Upper lobe of left lung (tissue), 6 donors: ENCODE data around the gene PCOLCE2. TPM values are rescaled to one million over a fixed set of nuclear protein-coding genes. Genes with fewer than 3 reads are reported as not detected.

Experiments
- ATAC-seq, 2 donors: fragments of 200-7000 bp; cut with Tn5 transposase; one replicate each; pipeline ENCODE4 v1.9.1; 2022; ENCODE audit warnings: mild to moderate bottlenecking in 2 of 2, moderate library complexity in 2 of 2; ENCODE audit not compliant: low FRiP score in 2 of 2
- DNase-seq, 2 donors: peaks; one replicate each; pipeline ENCODE4 v3.0.0-alpha.2; 2019 to 2020
- H3K27ac ChIP-seq, 4 donors: fragments of 200-600 bp; sonication (generic); one replicate each; pipeline ENCODE4 v1.5.1; 2016 to 2019
- H3K27me3 ChIP-seq, 4 donors: fragments of 200-600 bp; sonication (generic); one replicate each; pipeline ENCODE4 v1.5.1; 2017 to 2019
- H3K36me3 ChIP-seq, 4 donors: fragments of 200-600 bp; sonication (generic); one replicate each; pipeline ENCODE4 v1.5.1; 2016 to 2019
- H3K4me1 ChIP-seq, 4 donors: fragments of 200-600 bp; sonication (generic); one replicate each; pipeline ENCODE4 v1.5.1; 2018 to 2019
- H3K4me3 ChIP-seq, 4 donors: fragments of 200-600 bp; sonication (generic); one replicate each; pipeline ENCODE4 v1.5.1; 2017 to 2019; ENCODE audit warnings: mild to moderate bottlenecking in 2 of 4, moderate library complexity in 1 of 4
- H3K9me3 ChIP-seq, 4 donors: fragments of 200-600 bp; sonication (generic); one replicate each; pipeline ENCODE4 v1.5.1; 2018 to 2019
- CTCF ChIP-seq, 6 experiments: fragments of 450-650 bp in 4 of 6; fragments of 200-600 bp in 2 of 6; sonication (generic) in 2 of 6; IDR thresholded peaks; one replicate each; pipeline ENCODE4 v1.5.1; 2016 to 2019; ENCODE audit warnings: antibody characterized with exemption in 6 of 6
- EP300 ChIP-seq, 4 donors: sonication (generic); formaldehyde crosslinking; IDR thresholded peaks; one replicate each; pipeline ENCODE4 v1.5.1; 2017; ENCODE audit warnings: antibody characterized with exemption in 4 of 4, control low read depth in 2 of 4
- POLR2A ChIP-seq, 4 donors: fragments of 450-650 bp; IDR thresholded peaks; one replicate each; pipeline ENCODE4 v1.5.1; 2016 to 2017; ENCODE audit warnings: antibody characterized with exemption in 4 of 4, mild to moderate bottlenecking in 2 of 4
- POLR2AphosphoS5 ChIP-seq, 2 donors: sonication (generic); formaldehyde crosslinking; IDR thresholded peaks; one replicate each; pipeline ENCODE4 v1.5.1; 2017; ENCODE audit warnings: antibody characterized with exemption in 2 of 2
- WGBS, 2 donors: methylation state at CpG; one replicate each; pipeline ENCODE4 v1.1.5; 2017 to 2018; 5-methylcytosine and 5-hydroxymethylcytosine counted together
- total RNA-seq, 6 donors: library from RNA; depleted of rRNA in 4 of 6; stranded (reverse); fragments of >200 nt in 4 of 6; gene quantifications; one replicate each; pipeline versions ENCODE4 v1.1.0 to v1.2.1, GENCODE V29; 2016 to 2021
- donor health status: DM: no; HTN: no; CAD: no; lungs with moderate emphysema.
- donor health status: DM: no; HTN: yes; CAD: no; lungs with severe emphysema.

The PCOLCE2 gene
- total RNA-seq, 6 donors from 2014 or later, result 9.4 to 46.3 (median 17.9) TPM

DNA sequence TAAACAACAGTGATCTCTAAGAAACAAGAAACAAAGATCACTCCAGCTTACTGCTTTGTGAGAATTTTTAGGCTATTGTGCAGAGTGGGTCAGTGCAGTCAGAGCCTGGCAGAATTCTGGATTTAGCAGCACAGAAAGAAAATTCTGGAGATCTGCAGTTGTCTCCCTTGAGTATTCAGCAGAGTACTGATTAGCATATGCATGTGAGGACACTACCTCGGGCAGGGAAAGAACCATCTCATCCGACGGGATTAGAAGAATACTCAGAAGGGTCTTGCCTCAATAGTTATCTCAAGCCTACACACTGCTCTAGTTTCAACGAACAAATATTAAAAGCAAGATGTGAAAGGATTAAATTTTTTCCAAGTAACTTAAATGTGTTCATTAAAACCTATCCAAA lies 94.4 kb downstream of the PCOLCE2 start:
- no peaks in the 10 kb centered on the region for H3K27me3 ChIP-seq
- no peak overlapping the region for H3K4me3 ChIP-seq
- 83 to 93% methylated on average over 4 of the region's 4 CpGs for WGBS, 2 donors
- no peaks in the 10 kb centered on the region for H3K9me3 ChIP-seq
- TF ChIP-seq POLR2A (IDR thresholded peaks at IDR 0.05) (no peak), CTCF (IDR thresholded peaks at IDR 0.05) (no peak), POLR2AphosphoS5 (IDR thresholded peaks at IDR 0.05) (no peak), EP300 (IDR thresholded peaks at IDR 0.05) (no peak)
- no peaks in the 10 kb centered on the region for H3K4me1 ChIP-seq
- no peak overlapping the region for H3K27ac ChIP-seq
- no peak for DNase-seq
- ATAC-seq, result no peak
- H3K36me3 ChIP-seq, result no peaks in the 10 kb centered on the region

DNA sequence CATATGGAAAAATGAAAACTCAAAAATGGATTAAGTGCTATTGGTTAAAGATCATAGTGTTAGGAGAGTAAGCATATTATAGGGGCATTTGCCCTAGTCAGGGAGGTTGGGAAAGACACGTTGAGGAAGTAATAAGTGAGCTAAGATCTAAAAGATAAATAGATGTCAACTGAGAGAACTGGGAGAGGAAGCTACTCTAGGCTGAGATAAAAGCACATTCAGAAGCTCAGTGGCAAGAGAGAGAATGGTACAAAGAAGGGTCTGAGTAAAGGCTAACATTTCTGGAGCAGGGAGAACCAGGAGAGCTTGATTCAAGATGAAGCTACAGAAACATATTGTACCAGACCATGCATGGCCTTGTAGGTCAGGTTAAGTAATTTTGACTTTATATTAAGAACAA lies 101.2 kb downstream of the PCOLCE2 start:
- WGBS, 2 donors, result 26 to 28% methylated on average over 1 of the region's 1 CpG

GRCh38 chr3:142785996-142786395 lies 102.9 kb downstream of the PCOLCE2 start:
- H3K4me3 ChIP-seq, result no peak overlapping the region
- no peaks in the 10 kb centered on the region for H3K9me3 ChIP-seq
- whole genome bisulfite sequencing, 2 donors, result 89 to 91% methylated on average over 4 of the region's 4 CpGs
- TF ChIP-seq EP300 (IDR thresholded peaks at IDR 0.05) (no peak), POLR2A (IDR thresholded peaks at IDR 0.05) (no peak), CTCF (IDR thresholded peaks at IDR 0.05) (no peak), POLR2AphosphoS5 (IDR thresholded peaks at IDR 0.05) (no peak)
- H3K27ac ChIP-seq, result no peak overlapping the region
- ATAC-seq (no peak), DNase-seq (no peak)
- no peaks in the 10 kb centered on the region for H3K4me1 ChIP-seq
- H3K27me3 ChIP-seq, result no peaks in the 10 kb centered on the region
- H3K36me3 ChIP-seq, result peaks cover 0 to 4% (median 0%) of the 10 kb centered on the region in 4 donors

More for the DNA sequence above, 101.2 kb downstream of the PCOLCE2 start:
- Histone ChIP-seq H3K4me3 (no peak overlapping the region), H3K27ac (no peak overlapping the region), H3K36me3 (peaks cover 0 to under 1% (median 0%) of the 10 kb centered on the region in 4 donors), H3K4me1 (no peaks in the 10 kb centered on the region), H3K9me3 (no peaks in the 10 kb centered on the region), H3K27me3 (no peaks in the 10 kb centered on the region)
- TF ChIP-seq CTCF (IDR thresholded peaks at IDR 0.05) (no peak), POLR2A (IDR thresholded peaks at IDR 0.05) (no peak), POLR2AphosphoS5 (IDR thresholded peaks at IDR 0.05) (no peak), EP300 (IDR thresholded peaks at IDR 0.05) (no peak)
- no peak for ATAC-seq
- DNase-seq, result no peak

DNA sequence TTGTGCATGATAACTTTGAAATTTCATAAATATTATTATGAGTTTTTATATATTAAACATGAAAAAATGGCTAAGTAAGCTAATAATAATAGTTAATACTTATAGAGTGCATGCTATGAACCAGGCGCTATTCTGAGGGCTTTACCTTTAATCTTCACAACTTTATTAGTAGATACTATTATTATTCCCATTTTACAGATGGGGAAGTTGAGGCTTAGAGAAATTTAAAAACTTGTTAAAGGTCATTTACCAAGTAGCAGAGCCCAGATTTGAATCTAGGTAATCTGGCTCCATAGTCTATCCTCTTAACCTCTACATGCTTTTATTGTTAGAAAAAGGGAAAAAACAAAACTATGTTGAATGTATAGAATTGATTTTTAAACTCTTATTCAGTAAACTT lies 104.7 kb downstream of the PCOLCE2 start:
- no peak overlapping the region for H3K4me3 ChIP-seq
- ATAC-seq (no peak), DNase-seq (no peak)
- H3K36me3 ChIP-seq, result peaks cover 0 to 4% (median 0%) of the 10 kb centered on the region in 4 donors
- H3K27me3 ChIP-seq, result no peaks in the 10 kb centered on the region
- H3K27ac ChIP-seq, result no peak overlapping the region
- WGBS, 2 donors, result 48 to 100% methylated on average over 1 of the region's 1 CpG
- TF ChIP-seq POLR2A (IDR thresholded peaks at IDR 0.05), result no peak
- TF ChIP-seq EP300 (IDR thresholded peaks at IDR 0.05), result no peak
- no peak for TF ChIP-seq POLR2AphosphoS5 (IDR thresholded peaks at IDR 0.05)
- TF ChIP-seq CTCF (IDR thresholded peaks at IDR 0.05), result no peak
- H3K4me1 ChIP-seq, result no peaks in the 10 kb centered on the region
- H3K9me3 ChIP-seq, result no peaks in the 10 kb centered on the region

GRCh38 chr3:142782616-142783015 lies 106.3 kb downstream of the PCOLCE2 start:
- H3K4me1 ChIP-seq, result no peaks in the 10 kb centered on the region
- no peak overlapping the region for H3K27ac ChIP-seq
- H3K36me3 ChIP-seq, result peaks cover 0 to 9% (median 0%) of the 10 kb centered on the region in 4 donors
- 90 to 100% methylated on average over 2 of the region's 2 CpGs for WGBS, 2 donors
- H3K9me3 ChIP-seq, result no peaks in the 10 kb centered on the region
- TF ChIP-seq EP300 (IDR thresholded peaks at IDR 0.05) (no peak), POLR2AphosphoS5 (IDR thresholded peaks at IDR 0.05) (no peak), POLR2A (IDR thresholded peaks at IDR 0.05) (no peak), CTCF (IDR thresholded peaks at IDR 0.05) (no peak)
- DNase-seq, result no peak
- no peak for ATAC-seq
- no peak overlapping the region for H3K4me3 ChIP-seq
- no peaks in the 10 kb centered on the region for H3K27me3 ChIP-seq
